Spleen (tissue), 11 donors: Measurements from ENCODE around the gene ZNF808. TPM values are rescaled to one million over a fixed set of nuclear protein-coding genes. Genes with fewer than 3 reads are reported as not detected.
"Not testable (repeated sequence)": the region's sequence is repeated elsewhere in the genome, so short reads cannot be mapped to it uniquely, and the experiment has no call there.

Experiments used
- DNase-seq: peaks from one replicate; pipeline ENCODE4 v3.0.0-alpha.2; 2020
- H3K27ac ChIP-seq, 8 donors: fragments of 200-600 bp; sonication (generic) in 7 of 8; 1 replicate in 4 of 8; 2 replicates in 4 of 8; pipeline versions ENCODE4 v1.5.0 to v1.8.0; 2016 to 2021; ENCODE audit warnings: inconsistent platforms in 4 of 8, mild to moderate bottlenecking in 4 of 8, moderate library complexity in 1 of 8
- H3K27me3 ChIP-seq, 7 donors: fragments of 200-600 bp; sonication (generic) in 6 of 7; replicated peaks in 1 of 7; 1 replicate in 4 of 7; 2 replicates in 3 of 7; pipeline versions ENCODE4 v1.5.0 to v1.8.0; 2016 to 2021; ENCODE audit warnings: inconsistent platforms in 3 of 7, mild to moderate bottlenecking in 1 of 7
- H3K36me3 ChIP-seq, 6 donors: fragments of 200-600 bp; sonication (generic) in 5 of 6; 1 replicate in 4 of 6; 2 replicates in 2 of 6; pipeline versions ENCODE4 v1.5.0 to v1.8.0; 2016 to 2021; ENCODE audit warnings: inconsistent platforms in 2 of 6
- H3K4me1 ChIP-seq, 6 donors: fragments of 200-600 bp; sonication (generic) in 5 of 6; 1 replicate in 3 of 6; 2 replicates in 3 of 6; pipeline versions ENCODE4 v1.5.0 to v1.8.0; 2016 to 2021; ENCODE audit warnings: inconsistent platforms in 3 of 6
- H3K4me3 ChIP-seq, 8 donors: fragments of 200-600 bp; sonication (generic) in 7 of 8; 1 replicate in 4 of 8; 2 replicates in 4 of 8; pipeline versions ENCODE4 v1.5.0 to v1.8.0; 2016 to 2021; ENCODE audit warnings: inconsistent platforms in 4 of 8, mild to moderate bottlenecking in 4 of 8, moderate library complexity in 2 of 8
- H3K9me3 ChIP-seq, 8 donors: fragments of 200-600 bp; sonication (generic) in 7 of 8; 1 replicate in 4 of 8; 2 replicates in 4 of 8; pipeline versions ENCODE4 v1.5.0 to v1.8.0; 2016 to 2021; ENCODE audit warnings: inconsistent platforms in 4 of 8
- POLR2A ChIP-seq, 3 donors: fragments of 450-650 bp; IDR thresholded peaks; one replicate each; pipeline ENCODE4 v1.5.1; 2017; ENCODE audit warnings: antibody characterized with exemption in 3 of 3, mild to moderate bottlenecking in 1 of 3
- POLR2AphosphoS5 ChIP-seq, 3 donors: sonication (generic); formaldehyde crosslinking; IDR thresholded peaks; one replicate each; pipeline ENCODE4 v1.5.1; 2017; ENCODE audit warnings: antibody characterized with exemption in 3 of 3
- WGBS, 5 donors: extraction: QIAGEN DNeasy Blood & Tissue Kit in 3 of 5; methylation state at CpG; one replicate each; pipeline versions ENCODE4 v1.1.5 to v1.1.7; 2013 to 2018; 5-methylcytosine and 5-hydroxymethylcytosine counted together
- intact Hi-C: fragments of 100-400 bp; cut with DNase I; formaldehyde crosslinking; loops from one replicate; pipeline ENCODE4 v1.15.0; 2023; ENCODE audit warnings: low total_unique reads
- polyA plus RNA-seq, 3 donors: library from polyadenylated mRNA; stranded (reverse); fragments of 200-250 nt; gene quantifications; one replicate each; pipeline ENCODE4 v1.2.1, GENCODE V29; 2013
- total RNA-seq, 7 donors: library from RNA; depleted of rRNA in 3 of 7; stranded (reverse); fragments of >200 nt in 3 of 7; fragmentation: NEBNext Ultra II Directional in 4 of 7; extraction: Animal tissue kit (Norgen Biotek cat#: 25700) in 4 of 7; gene quantifications; one replicate each; pipeline versions ENCODE4 v1.1.0 to v1.2.1, GENCODE V29; 2016 to 2021
- TF ChIP-seq, protein P1 (sequence below), 11 experiments: fragments of 200-600 bp in 7 of 11; fragments of 450-650 bp in 4 of 11; sonication (generic) in 4 of 11; IDR thresholded peaks in 8 of 11; conservative IDR thresholded peaks in 3 of 11; 1 replicate in 7 of 11; 2 replicates in 4 of 11; pipeline versions ENCODE4 v1.4.0 to v1.8.0; 2016 to 2021; ENCODE audit warnings: antibody characterized with exemption in 11 of 11, inconsistent platforms in 4 of 11, mild to moderate bottlenecking in 1 of 11
- donor health status: healthy with polysubstance abuse.
- donor health status: DM: no; HTN: no; CAD: no; lungs with moderate emphysema.
- donor health status: DM: no; HTN: no; CAD: no.
- donor health status: Bipolar disorder and iron deficiency.
- donor health status: healthy.
- donor health status: DM: no; HTN: no; CAD: no.
- donor health status: DM: yes; HTN: yes; CAD: no.

Gene ZNF808
- total and polyA plus RNA-seq, 10 donors = 1.6 to 36.3 (median 27.9) TPM

DNA sequence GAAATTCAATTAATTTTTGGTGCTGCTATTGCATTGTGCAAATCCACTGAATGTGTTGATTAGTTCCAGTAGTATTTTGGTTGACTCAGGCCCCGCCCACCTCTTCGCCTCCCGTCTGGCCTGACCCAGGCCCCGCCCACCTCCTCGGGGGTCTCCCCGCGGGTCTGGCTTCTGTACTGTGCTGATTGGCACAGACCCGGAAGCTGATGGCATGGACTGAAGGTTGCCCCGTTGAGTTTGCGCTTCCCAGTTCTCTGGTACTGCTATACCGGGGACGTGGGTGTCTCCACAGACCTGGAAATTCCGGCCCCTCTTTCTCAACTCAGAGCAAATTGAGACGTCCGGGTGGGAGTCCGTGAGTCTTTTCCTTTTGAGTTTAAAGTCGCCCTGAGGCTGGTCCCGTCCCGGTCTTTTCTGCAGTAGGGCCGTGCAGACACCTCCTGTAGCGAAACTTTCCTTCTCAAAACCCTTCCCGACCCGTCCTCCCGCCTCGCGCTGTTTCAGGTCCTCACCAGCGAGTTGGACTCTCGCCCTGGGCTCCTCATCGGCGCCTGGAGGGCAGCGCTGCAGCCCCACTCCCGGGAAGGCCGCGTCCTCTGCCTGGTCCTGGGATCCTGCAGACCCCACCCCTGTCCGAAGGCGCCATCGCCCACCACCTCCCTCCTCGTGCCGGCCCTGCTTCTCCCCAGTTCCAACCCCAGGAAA is 57.4 kb downstream of the ZNF808 start:
- whole genome bisulfite sequencing, 5 donors = 71 to 89% (median 81%) methylated on average over 37 to 39 of the region's 39 CpGs
- H3K9me3 ChIP-seq = peaks cover 0 to 97% (median 79%) of the 10 kb centered on the region in 8 donors
- H3K36me3 ChIP-seq = peaks cover 11 to 92% (median 51%) of the 10 kb centered on the region in 6 donors
- no peak for DNase-seq
- intact Hi-C loops = no loop called here
- no peaks in the 10 kb centered on the region for H3K4me1 ChIP-seq
- TF ChIP-seq POLR2AphosphoS5 (IDR thresholded peaks at IDR 0.05) (peak in 1 of 3 donors; percentile 38), POLR2A (IDR thresholded peaks at IDR 0.05) (no peak)
- TF ChIP-seq, protein P1, sequence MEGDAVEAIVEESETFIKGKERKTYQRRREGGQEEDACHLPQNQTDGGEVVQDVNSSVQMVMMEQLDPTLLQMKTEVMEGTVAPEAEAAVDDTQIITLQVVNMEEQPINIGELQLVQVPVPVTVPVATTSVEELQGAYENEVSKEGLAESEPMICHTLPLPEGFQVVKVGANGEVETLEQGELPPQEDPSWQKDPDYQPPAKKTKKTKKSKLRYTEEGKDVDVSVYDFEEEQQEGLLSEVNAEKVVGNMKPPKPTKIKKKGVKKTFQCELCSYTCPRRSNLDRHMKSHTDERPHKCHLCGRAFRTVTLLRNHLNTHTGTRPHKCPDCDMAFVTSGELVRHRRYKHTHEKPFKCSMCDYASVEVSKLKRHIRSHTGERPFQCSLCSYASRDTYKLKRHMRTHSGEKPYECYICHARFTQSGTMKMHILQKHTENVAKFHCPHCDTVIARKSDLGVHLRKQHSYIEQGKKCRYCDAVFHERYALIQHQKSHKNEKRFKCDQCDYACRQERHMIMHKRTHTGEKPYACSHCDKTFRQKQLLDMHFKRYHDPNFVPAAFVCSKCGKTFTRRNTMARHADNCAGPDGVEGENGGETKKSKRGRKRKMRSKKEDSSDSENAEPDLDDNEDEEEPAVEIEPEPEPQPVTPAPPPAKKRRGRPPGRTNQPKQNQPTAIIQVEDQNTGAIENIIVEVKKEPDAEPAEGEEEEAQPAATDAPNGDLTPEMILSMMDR (IDR thresholded peaks at IDR 0.05 in 8 of 11, conservative IDR thresholded peaks at IDR 0.05 in 3 of 11) = no peak
- no peak overlapping the region for H3K27ac ChIP-seq
- no peaks in the 10 kb centered on the region for H3K27me3 ChIP-seq
- H3K4me3 ChIP-seq = no peak overlapping the region

- Histone ChIP-seq H3K36me3 (peaks cover 8 to 92% (median 44%) of the 10 kb centered on the region in 6 donors), H3K27ac (no peak overlapping the region)
These were observed 58.1 kb downstream of the ZNF808 start for GRCh38 chr19:52585604-52586003.

GRCh38 chr19:52590728-52591127 is 63.3 kb downstream of the ZNF808 start:
- Histone ChIP-seq H3K9me3 (peaks cover 0 to 75% (median 28%) of the 10 kb centered on the region in 8 donors), H3K36me3 (peaks cover 0 to 76% (median 12%) of the 10 kb centered on the region in 6 donors), H3K4me3 (no peak overlapping the region), H3K27ac (no peak overlapping the region), H3K27me3 (no peaks in the 10 kb centered on the region), H3K4me1 (no peaks in the 10 kb centered on the region)
- intact Hi-C loops = no loop called here
- 87 to 95% (median 90%) methylated on average over 5 of the region's 5 CpGs for WGBS, 5 donors
- TF ChIP-seq POLR2AphosphoS5 (IDR thresholded peaks at IDR 0.05) (no peak), POLR2A (IDR thresholded peaks at IDR 0.05) (no peak)
- TF ChIP-seq, protein P1 (IDR thresholded peaks at IDR 0.05 in 8 of 11, conservative IDR thresholded peaks at IDR 0.05 in 3 of 11) = no peak
- DNase-seq = no peak

More at GRCh38 chr19:52585604-52586003, 58.1 kb downstream of the ZNF808 start:
- WGBS, 5 donors = 91 to 98% (median 95%) methylated on average over 6 of the region's 6 CpGs
- no peak for DNase-seq
- H3K4me1 ChIP-seq = no peaks in the 10 kb centered on the region
- TF ChIP-seq POLR2A (IDR thresholded peaks at IDR 0.05) = no peak
- TF ChIP-seq POLR2AphosphoS5 (IDR thresholded peaks at IDR 0.05) = no peak
- TF ChIP-seq, protein P1 (IDR thresholded peaks at IDR 0.05 in 8 of 11, conservative IDR thresholded peaks at IDR 0.05 in 3 of 11) = no peak
- H3K27me3 ChIP-seq = no peaks in the 10 kb centered on the region
- no peak overlapping the region for H3K4me3 ChIP-seq
- intact Hi-C loops = no loop called here
- peaks cover 0 to 93% (median 72%) of the 10 kb centered on the region in 8 donors for H3K9me3 ChIP-seq

DNA sequence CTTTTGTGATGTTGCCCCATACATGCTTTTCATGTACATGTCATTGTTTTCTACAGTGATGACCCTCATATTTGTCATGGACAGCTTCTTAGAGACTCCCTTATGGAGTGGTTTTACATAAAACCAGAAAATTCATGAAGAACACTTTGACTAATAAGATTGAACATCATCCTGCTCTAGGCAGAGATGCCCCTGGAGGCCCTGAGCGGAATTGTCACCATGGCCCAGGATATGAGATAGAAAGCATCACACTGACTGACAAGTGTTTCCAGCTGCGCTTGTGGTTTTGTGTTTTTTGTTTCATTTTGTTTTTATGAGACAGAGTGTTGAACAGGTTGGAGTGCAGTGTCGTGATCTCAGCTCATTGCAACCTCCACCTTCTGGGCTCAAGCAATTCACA is 64.8 kb downstream of the ZNF808 start:
- Histone ChIP-seq H3K36me3 (peaks cover 0 to 78% (median 10%) of the 10 kb centered on the region in 6 donors), H3K9me3 (peaks cover 0 to 75% (median 27%) of the 10 kb centered on the region in 8 donors), H3K4me1 (no peaks in the 10 kb centered on the region), H3K27me3 (no peaks in the 10 kb centered on the region), H3K4me3 (no peak overlapping the region), H3K27ac (no peak overlapping the region)
- DNase-seq = no peak
- 64 to 100% (median 91%) methylated on average over 3 of the region's 3 CpGs for WGBS, 5 donors
- intact Hi-C loops = no loop called here
- TF ChIP-seq POLR2AphosphoS5 (IDR thresholded peaks at IDR 0.05) (no peak), POLR2A (IDR thresholded peaks at IDR 0.05) (no peak)
- TF ChIP-seq, protein P1 (IDR thresholded peaks at IDR 0.05 in 8 of 11, conservative IDR thresholded peaks at IDR 0.05 in 3 of 11) = no peak

DNA sequence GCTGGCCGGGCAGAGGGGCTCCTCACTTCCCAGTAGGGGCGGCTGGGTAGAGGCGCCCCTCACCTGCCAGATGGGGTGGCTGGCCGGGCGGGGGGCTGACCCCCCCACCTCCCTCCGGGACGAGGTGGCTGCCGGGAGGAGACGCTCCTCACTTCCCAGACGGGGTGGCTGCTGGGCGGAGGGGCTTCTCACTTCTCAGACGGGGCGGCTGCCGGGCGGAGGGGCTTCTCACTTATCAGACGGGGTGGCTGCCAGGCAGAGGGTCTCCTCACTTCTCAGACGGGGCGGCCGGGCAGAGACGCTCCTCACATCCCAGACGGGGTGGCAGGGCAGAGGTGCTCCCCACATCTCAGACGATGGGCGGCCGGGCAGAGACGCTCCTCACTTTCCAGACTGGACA is 66.0 kb downstream of the ZNF808 start:
- intact Hi-C loops, H3K27ac ChIP-seq, DNase-seq, H3K27me3 ChIP-seq, H3K4me1 ChIP-seq, H3K4me3 ChIP-seq: not testable (repeated sequence)
- Histone ChIP-seq H3K9me3 (peaks cover 0 to 74% (median 26%) of the 10 kb centered on the region in 8 donors), H3K36me3 (peaks cover 0 to 71% (median 9%) of the 10 kb centered on the region in 6 donors)
- 93 to 97% (median 96%) methylated on average over 21 to 24 of the region's 25 CpGs; no CpG with 5 or more reads in 2 of the 5 donors for WGBS, 5 donors
